ENCODE data around the gene CTNNBL1.
"Not testable (repeated sequence)": the region's sequence is repeated elsewhere in the genome, so short reads cannot be mapped to it uniquely, and the experiment has no call there.

CTNNBL1 gene

DNA sequence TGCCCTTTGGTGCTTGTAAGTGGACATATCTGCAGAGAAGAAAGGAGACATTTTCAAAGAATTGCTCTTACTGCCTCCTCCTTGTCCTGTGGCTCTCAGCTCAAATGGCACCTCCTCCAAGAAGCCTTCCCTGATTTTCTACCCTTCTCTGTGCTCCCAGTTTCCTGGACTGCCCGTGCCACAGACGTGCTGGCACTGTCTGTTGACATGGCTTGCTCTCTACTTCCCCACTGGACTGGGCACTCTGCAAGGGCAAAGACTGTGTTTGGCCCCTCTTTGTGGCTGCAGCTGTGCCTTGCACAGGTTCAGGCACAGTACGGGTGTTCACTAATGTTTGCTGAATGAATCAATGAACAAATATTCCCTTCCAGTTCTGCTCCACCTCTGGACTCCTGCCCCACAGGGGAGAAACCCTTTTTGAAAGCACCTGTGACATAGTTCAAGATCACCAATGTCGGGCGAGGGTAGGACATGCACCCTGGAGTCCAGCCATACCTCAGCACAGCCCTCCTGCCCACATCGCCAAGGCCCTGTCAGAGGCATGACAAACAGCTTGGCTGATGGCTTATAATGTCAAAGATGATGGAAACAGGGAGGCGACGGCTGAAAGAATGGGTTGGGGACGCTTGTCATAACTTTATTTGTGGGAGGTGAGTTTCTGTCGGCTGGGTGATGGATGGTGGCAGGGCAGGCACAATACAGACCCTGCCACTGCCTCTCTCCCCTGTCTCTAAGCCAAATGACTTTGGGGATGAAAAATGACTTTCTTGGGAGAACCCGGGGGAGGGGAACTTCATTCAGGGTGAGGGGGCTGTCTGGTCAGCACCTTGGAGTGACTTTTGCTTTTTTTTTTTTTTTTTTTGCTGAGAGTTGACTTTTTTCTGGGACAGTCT is 15.6 kb upstream of the CTNNBL1 start:
- DNase-seq (ENCODE audit: low read depth in 2 of 2), result no peak

DNA sequence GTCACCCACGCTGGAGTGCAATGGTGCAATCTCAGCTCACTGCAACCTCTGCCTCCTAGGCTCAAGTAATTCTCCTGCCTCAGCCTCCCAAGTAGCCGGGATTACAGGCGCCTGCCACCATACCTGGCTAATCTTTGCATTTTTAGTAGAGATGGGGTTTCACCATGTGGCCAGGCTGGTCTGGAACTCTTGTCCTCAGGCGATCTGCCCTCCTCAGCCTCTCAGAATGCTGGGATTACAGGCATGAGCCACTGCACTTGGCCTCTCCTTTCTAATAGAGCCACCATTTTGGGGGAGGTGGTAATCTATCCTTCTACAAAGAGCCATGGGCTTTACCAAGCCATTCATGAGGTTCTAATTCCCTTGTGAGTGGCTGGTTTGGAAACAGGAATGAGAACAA is 14.1 kb upstream of the CTNNBL1 start:
- not testable (repeated sequence) for DNase-seq (ENCODE audit: low read depth in 2 of 2)

- no peak for DNase-seq (ENCODE audit: low read depth in 2 of 2)
These were observed 13.4 kb upstream of the CTNNBL1 start for GRCh38 chr20:37680420-37680819.

- DNase-seq (ENCODE audit: low read depth in 2 of 2), result no peak
These were observed 12.3 kb upstream of the CTNNBL1 start for GRCh38 chr20:37681384-37682112.

DNA sequence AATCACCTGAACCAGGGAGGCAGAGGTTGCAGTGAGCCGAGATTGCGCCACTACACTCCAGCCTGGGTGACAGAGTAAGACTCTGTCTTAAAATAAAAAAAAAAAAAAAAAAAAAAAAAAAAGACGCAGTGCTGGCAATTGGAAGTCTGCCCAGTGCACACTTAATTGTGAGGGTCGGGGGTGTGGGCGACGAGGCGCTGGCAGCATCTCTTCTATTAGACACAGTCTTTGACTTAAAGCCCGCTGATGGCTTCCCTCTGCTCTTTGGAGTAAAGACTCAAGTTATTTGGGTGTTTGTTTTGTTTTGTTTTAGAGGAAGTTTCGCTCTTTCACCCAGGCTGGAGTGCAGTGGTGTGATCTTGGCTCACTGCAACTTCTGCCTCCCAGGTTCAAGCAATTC is 10.7 kb upstream of the CTNNBL1 start:
- DNase-seq (ENCODE audit: low read depth in 2 of 2), result not testable (repeated sequence)

GRCh38 chr20:37686762-37687477 is 6.9 kb upstream of the CTNNBL1 start:
- DNase-seq (ENCODE audit: low read depth in 2 of 2), result no peak

DNA sequence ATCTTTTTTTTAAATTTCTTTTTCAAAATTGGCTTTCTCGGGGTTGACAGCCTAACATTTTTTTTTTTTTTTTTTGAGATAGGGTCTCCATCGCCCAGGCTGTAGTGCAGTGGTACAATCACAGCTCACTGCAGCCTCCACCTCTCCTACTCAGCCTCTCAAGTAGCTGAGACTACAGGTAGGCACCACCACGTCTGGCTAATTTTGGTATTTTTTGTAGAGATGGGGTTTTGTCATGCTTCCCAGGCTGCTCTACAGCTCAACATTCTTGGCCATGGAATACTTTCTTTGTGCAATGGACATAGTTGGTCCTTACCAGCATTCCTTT is 6.4 kb upstream of the CTNNBL1 start:
- no peak for DNase-seq (ENCODE audit: low read depth in 2 of 2)

DNA sequence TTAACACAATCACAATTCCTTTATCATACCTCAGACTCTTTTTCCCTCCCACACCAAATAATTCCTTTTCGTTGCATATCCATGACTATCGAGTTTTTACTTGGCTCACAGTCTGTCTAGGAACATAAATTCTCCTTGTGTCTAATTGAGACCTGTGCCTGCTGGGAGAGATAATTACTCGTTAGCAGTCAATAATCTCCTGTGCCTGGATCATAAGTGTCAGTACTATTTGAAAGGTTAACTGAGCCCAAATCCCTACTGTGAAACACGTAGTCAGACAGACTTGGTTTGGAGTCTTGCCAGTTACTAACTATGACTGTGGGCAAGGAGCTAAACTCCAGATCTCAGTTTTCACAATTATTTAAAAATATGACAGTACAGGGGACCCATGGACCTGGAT is 5.7 kb upstream of the CTNNBL1 start:
- no peak for DNase-seq (ENCODE audit: low read depth in 2 of 2)

GRCh38 chr20:37690626-37691369 is 3.0 kb upstream of the CTNNBL1 start:
- no peak for DNase-seq (ENCODE audit: low read depth in 2 of 2)

GRCh38 chr20:37692459-37693166 is 1.2 kb upstream of the CTNNBL1 start:
- no peak for DNase-seq (ENCODE audit: low read depth in 2 of 2)

DNA sequence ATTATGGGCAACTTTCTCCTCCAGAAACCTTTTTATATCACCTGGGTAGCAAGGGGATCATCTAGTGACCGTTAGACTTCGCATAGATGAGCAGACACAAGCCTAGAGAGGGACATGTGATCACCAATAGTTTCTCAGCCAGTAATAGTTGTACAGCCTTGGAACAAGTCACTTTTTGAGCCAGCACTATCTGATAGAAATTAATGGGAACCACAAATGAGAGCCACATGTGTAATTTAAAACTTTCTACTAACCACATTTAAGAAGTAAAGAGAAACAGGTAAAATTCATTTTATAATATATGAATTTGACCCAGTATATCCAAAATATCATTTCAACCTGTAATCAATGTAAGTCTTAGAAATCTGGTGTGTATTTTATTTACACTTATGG is 592 bp upstream of the CTNNBL1 start:
- DNase-seq (ENCODE audit: low read depth in 2 of 2), result no peak

- DNase-seq (ENCODE audit: low read depth in 2 of 2), result no peak
These were observed 2.0 kb downstream of the CTNNBL1 start for GRCh38 chr20:37695684-37696342.

DNA sequence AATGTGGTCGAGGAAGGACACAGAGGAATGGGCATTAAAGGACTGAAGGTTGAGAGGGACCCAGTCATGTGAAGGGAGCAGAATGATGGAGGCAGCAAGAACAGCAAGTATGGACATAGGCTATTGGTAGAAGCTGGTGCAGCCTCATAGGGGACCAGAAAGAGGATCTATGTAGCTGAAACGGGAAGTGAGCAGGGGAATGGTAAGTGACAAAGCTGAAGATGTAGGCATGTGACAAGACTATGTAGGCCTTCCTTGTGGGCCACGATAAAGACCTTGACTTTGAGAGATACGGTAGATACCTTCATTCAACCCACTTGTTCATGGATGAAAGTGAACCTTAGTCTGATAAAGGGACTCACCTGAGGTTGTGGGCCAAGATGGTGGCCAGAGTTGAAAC is 3.5 kb downstream of the CTNNBL1 start:
- no peak for DNase-seq (ENCODE audit: low read depth in 2 of 2)

- DNase-seq (ENCODE audit: low read depth in 2 of 2), result no peak
These were observed 5.4 kb downstream of the CTNNBL1 start for GRCh38 chr20:37699202-37699601.

DNA sequence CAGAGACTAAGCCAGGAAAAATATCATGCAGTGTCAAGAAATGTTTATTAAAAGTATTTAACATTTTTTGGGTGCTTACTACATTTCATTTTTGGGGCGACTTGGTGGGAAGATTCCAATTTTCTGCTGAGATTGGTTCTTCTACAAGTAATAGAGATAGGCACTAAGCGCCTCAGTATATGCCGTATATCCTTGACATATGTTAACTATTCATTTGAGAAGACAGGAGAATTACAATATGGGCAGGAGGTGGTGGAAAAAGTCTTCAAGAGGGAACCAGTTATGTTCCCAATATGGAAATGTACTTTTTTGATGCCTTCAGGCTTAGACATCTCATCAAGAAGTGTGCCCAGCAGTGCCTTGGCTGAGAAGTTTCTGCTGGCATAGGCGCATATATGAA is 6.5 kb downstream of the CTNNBL1 start:
- no peak for DNase-seq (ENCODE audit: low read depth in 2 of 2)

- DNase-seq (ENCODE audit: low read depth in 2 of 2), result not testable (repeated sequence)
These were observed 7.8 kb downstream of the CTNNBL1 start for GRCh38 chr20:37701676-37702075.

DNA sequence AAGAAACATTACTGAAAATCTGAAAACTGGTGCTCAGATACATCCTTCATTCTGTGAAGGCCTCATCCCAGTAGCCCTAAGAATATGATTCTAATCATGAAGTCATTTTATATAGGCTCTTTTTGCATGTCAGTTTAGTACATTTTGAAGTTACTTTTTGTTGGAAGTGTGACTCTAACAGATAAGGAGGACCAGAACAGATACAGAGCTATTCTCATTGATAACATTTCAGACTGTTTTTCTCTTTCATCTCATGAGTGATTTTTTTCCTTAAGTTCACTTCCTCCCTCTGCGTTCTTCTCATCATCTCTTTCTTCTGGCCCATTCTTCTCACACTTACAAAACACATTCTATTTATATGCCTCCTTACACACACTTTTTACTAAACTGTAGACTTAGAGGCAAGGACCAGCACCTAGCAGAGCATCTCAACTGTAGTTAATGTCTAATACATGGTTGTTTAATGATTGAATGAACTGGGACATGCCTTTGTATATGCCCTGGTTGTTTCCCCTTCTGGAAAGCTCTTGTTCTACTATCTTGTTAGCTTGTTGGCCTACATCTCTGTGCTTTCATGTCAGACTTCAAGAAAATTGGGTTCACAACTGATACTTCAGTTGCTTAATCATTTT is 8.7 kb downstream of the CTNNBL1 start:
- DNase-seq (ENCODE audit: low read depth in 2 of 2), result no peak

GRCh38 chr20:37703035-37703845 is 9.4 kb downstream of the CTNNBL1 start:
- no peak for DNase-seq (ENCODE audit: low read depth in 2 of 2)

GRCh38 chr20:37704955-37705354 is 11.1 kb downstream of the CTNNBL1 start:
- DNase-seq (ENCODE audit: low read depth in 2 of 2), result no peak
